LNCaP clone FGC (cell line): ENCODE data around the gene SLC38A10.
"Not testable (repeated sequence)": the region's sequence is repeated elsewhere in the genome, so short reads cannot be mapped to it uniquely, and the experiment has no call there.

Experiments used
- DNase-seq: peaks from one replicate; pipeline ENCODE4 v3.0.0-alpha.2; 2011; ENCODE audit warnings: low read depth
- H3K4me3 ChIP-seq: 2 replicates; pipeline ENCODE4 v1.5.1; 2011; ENCODE audit warnings: mild to moderate bottlenecking, low read depth, low read length, control low read depth
- TF ChIP-seq, protein P1 (sequence below): IDR thresholded peaks from 2 replicates; pipeline ENCODE4 v1.5.1; 2012; ENCODE audit warnings: mild to moderate bottlenecking; ENCODE audit not compliant: control insufficient read depth, insufficient read depth; ENCODE audit errors: extremely low read depth

SLC38A10 gene

DNA sequence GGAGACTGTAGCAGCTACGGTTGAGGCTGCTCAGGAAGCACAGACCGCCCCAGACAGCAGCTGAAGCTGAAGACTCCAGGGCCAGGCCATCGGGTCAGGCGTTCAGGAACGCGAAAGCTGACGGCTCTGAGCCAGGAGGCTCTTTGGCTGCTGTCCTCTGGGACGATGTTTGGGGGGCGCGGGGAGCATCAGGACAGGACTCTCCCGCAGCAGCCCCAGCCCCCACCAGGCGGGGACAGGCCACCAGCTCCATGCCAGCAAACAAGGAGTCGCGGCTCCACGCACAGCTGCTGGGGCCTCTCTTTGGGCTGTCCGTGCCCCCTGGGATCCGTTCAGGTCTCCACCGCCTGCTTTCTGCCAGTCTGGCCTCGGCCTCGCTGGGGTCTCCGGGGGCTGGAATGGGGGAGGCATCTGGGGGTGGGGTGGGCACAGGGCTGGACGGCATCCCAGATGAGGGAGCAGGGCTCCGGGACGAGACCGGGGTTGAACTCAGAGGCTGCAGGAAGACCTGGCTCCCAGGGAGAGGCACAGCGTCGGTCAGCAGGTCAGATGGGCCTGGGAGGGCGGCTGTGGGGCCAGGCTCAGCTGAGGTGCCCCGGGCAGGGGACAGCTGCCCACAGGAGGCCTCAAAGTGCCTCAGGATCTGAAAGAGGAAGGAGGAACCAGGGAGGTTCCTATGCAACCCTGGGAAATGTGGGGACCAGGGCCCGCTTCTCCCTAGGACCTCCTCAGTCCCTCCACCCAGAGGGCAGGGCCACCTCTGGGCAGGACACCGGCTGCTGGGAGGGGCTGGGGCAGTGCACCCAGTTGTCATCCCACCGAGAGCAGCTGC, 66.1 kb downstream of the SLC38A10 start:
- TF ChIP-seq, protein P1, sequence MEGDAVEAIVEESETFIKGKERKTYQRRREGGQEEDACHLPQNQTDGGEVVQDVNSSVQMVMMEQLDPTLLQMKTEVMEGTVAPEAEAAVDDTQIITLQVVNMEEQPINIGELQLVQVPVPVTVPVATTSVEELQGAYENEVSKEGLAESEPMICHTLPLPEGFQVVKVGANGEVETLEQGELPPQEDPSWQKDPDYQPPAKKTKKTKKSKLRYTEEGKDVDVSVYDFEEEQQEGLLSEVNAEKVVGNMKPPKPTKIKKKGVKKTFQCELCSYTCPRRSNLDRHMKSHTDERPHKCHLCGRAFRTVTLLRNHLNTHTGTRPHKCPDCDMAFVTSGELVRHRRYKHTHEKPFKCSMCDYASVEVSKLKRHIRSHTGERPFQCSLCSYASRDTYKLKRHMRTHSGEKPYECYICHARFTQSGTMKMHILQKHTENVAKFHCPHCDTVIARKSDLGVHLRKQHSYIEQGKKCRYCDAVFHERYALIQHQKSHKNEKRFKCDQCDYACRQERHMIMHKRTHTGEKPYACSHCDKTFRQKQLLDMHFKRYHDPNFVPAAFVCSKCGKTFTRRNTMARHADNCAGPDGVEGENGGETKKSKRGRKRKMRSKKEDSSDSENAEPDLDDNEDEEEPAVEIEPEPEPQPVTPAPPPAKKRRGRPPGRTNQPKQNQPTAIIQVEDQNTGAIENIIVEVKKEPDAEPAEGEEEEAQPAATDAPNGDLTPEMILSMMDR = no peak
- DNase-seq = no peak
- no peak overlapping the region for H3K4me3 ChIP-seq

DNA sequence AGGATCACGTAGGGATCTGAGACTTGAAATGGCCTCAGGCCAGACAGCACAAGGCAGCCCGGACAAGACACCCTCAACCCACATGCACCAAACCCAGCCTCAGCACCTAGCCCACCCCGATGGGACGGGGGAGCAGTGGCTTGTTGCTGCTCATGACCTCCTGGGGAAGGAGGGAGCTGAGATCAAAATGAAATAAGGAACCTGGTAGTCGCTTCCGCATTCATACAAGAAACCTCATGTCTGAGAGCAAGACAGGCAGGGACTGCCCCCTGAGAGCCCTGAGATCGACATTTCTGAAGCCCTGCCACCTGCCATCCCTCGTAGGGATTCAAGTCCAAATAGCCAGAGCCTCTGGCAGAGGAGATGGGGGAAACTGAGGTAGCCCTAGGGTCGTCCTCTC, 66.7 kb downstream of the SLC38A10 start:
- no peak for DNase-seq
- no peak overlapping the region for H3K4me3 ChIP-seq
- TF ChIP-seq, protein P1 = no peak

DNA sequence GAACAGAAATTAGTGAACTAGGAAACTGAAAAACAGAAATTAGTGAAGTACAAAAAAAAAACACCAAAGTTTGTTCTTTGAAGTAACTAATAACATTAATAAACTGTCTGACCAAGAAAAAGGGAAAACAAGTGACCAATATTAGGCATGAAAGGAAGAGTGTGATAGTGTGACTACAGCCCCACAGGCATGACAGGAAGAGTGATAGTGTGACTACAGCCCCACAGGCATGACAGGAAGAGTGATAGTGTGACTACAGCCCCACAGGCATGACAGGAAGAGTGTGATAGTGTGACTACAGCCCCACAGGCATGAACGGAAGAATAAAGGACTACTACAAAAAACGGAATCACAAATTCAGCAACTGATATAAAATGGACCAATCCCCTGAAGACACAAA, 67.5 kb downstream of the SLC38A10 start:
- not testable (repeated sequence) for H3K4me3 ChIP-seq, DNase-seq

DNA sequence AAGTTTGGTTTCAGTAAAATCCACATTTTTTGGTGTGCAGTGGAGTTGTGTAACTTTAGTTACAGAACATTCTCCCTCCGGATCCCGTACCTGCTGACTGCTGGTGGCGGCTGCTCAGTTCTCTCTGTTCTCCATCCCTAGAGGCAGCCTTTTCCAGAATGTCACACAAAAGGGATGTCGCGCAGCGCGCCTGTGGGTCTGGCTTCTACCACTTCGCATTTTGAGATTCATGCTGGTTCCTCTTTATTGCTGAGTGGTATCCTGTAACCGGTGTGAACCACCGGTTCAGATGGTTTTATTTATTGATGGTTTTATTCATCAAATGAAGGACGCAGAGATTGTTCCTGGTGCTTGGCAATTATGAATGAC, 71.4 kb downstream of the SLC38A10 start:
- no peak overlapping the region for H3K4me3 ChIP-seq
- TF ChIP-seq, protein P1 = no peak
- no peak for DNase-seq

DNA sequence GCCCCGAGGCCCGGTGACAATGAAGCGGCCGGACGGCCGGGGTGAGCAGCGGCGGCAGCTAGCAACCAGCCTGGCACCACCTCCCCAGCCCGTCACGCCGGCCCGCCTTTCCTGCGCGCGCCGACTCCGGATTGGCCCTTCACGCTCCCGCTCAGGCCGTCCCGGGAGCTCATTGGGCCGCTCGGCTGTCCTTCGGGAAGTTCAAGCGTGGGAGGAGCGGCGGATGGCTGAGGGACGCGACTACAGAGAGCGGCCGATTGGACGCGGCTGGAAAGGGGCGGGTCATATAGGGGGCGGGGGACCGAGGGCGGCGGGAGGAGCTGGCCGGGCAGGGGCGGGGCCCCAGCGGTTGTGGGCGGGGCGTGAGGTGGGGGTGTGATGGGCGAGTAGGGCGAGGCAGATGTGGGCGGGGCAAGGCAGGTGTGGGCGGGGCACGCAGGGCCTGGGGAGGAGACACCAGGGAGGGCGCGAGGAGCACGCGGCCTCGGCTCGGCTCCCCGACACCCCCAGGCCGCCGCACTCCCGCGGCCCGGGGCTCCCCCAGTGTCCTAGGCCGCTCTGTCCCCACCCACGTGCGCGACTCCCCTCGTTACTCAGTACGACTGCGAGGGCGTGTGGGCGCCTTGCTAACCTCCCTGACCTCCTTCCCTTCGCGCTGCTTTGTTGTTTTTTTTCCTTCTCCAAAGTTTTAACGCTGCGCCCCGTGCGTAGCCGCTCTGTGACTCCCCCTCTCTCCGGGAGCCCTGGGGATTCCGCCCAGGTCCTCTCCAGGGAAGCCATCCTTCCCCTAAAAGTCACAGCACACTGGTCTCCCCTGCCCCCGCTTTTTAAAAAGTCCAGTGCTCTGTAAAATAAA, 72.0 kb downstream of the SLC38A10 start, which contains the start of gene CEP131:
Gene CEP131, minus strand, starts transcription at position 60 of the 856 bp plus-strand sequence. CDS start 2,909 bp downstream, outside the sequence.
- TF ChIP-seq, protein P1 = no peak
- peak; percentile 92 for DNase-seq
- H3K4me3 ChIP-seq = peak within 1 kb of the TSS; percentile 72

DNA sequence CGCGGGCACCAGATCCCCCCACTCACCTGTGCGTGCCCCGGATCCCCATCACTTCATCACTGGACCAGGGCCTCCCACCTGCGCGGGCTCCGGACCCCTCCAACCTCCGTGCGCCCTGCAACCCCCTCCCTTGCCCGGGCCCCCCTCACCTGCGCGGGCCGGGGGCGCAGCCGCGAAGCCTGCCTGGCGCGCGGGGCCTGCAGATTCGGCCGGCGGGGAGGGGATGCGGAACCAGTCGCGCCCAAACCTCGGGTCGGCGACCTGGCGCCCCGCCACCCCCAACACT, 72.5 kb downstream of the SLC38A10 start:
- TF ChIP-seq, protein P1 = no peak
- peak overlapping the region; percentile 72 for H3K4me3 ChIP-seq
- DNase-seq = no peak

DNA sequence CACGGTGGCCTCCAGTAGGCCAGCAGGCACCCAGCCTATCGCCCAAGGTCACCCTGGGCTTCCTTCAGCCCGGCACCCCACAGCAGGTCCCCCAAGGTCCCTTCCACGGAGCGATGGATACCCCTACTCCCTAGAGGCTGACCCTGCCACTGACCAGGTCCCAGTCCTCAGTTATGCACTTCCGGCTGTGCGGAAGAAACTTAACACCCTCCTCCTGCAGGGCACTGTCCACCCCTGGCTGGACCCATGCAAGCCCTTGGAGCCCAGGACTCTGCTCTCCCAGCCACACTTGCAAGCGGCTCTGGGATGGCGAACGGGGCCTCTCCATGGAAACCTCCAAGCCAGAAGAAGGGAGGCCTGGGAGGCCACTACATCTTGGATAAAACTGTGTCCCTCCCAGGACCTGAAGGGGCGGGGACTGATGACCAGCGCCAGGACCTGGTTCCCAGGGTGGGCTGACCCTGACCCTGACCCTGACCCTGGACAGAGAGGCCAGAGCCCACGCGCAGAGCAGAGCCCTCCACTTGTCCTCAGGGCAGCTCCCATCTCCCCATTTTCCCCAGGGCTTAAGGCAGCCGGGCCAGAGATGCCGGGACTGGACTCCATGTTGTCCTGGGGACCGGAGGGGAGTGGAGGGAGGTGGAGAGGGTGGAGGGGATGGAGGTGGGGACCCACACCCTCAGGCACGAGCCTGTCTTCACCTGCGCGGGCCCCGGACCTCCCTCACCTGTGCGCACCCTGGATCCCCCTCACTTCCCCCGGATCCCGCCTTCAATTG, 73.1 kb downstream of the SLC38A10 start:
- no peak for DNase-seq
- H3K4me3 ChIP-seq = peak overlapping the region; percentile 72
- TF ChIP-seq, protein P1 = no peak
